HEK293T (cell line): ENCODE results near the gene PLAC8L1.

ENCODE experiments used
- CTCF ChIA-PET: fragments of 350-600 bp; formaldehyde crosslinking; extraction: SDS; loops from one replicate; lab custom pipeline; 2021; ENCODE audit warnings: antibody characterized with exemption, inconsistent platforms; lab: Yijun Ruan, JAX
- POLR2A ChIA-PET: fragments of 350-600 bp; formaldehyde crosslinking; extraction: SDS; loops from one replicate; lab custom pipeline; 2020; ENCODE audit warnings: antibody characterized with exemption, inconsistent platforms; lab: Yijun Ruan, JAX
- DNase-seq: peaks from one replicate; pipeline ENCODE4 v3.0.0; 2012; ENCODE audit warnings: mixed read lengths; ENCODE audit errors: extremely low spot score
- ARNT ChIP-seq: fragments of 450-650 bp; IDR thresholded peaks from 2 replicates; pipeline ENCODE4 v1.6.1; 2017; ENCODE audit warnings: mild to moderate bottlenecking
- BHLHE40 ChIP-seq: fragments of 450-650 bp; IDR thresholded peaks from 2 replicates; pipeline ENCODE4 v1.6.1; 2016; ENCODE audit warnings: mild to moderate bottlenecking, moderate library complexity, borderline replicate concordance
- CTBP1 ChIP-seq: fragments of 450-650 bp; IDR thresholded peaks from 2 replicates; pipeline ENCODE4 v1.6.1; 2016; ENCODE audit warnings: borderline replicate concordance
- ELF4 ChIP-seq: fragments of 450-650 bp; IDR thresholded peaks from 2 replicates; pipeline ENCODE4 v1.6.1; 2017; ENCODE audit warnings: antibody characterized with exemption
- FOXA1 ChIP-seq: fragments of 450-650 bp; IDR thresholded peaks from 2 replicates; pipeline ENCODE4 v1.6.1; 2016; ENCODE audit warnings: mild to moderate bottlenecking
- FOXK2 ChIP-seq: fragments of 450-650 bp; IDR thresholded peaks from 2 replicates; pipeline ENCODE4 v1.6.1; 2016; ENCODE audit warnings: mild to moderate bottlenecking
- FOXM1 ChIP-seq: fragments of 450-650 bp; IDR thresholded peaks from 2 replicates; pipeline ENCODE4 v1.6.1; 2017; ENCODE audit warnings: mild to moderate bottlenecking, borderline replicate concordance
- HDGF ChIP-seq: fragments of 450-650 bp; IDR thresholded peaks from 2 replicates; pipeline ENCODE4 v1.6.1; 2017; ENCODE audit warnings: antibody characterized with exemption, borderline replicate concordance
- L3MBTL2 ChIP-seq: fragments of 450-650 bp; conservative IDR thresholded peaks from 2 replicates; pipeline ENCODE4 v1.6.1; 2016; ENCODE audit warnings: mild to moderate bottlenecking
- LEF1 ChIP-seq: fragments of 450-650 bp; IDR thresholded peaks from 2 replicates; pipeline ENCODE4 v1.6.1; 2017; ENCODE audit warnings: mild to moderate bottlenecking, borderline replicate concordance
- NFRKB ChIP-seq: fragments of 450-650 bp; IDR thresholded peaks from 2 replicates; pipeline ENCODE4 v1.6.1; 2016; ENCODE audit warnings: mild to moderate bottlenecking, moderate library complexity
- SP1 ChIP-seq: fragments of 450-650 bp; IDR thresholded peaks from 2 replicates; pipeline ENCODE4 v1.6.1; 2017
- SUZ12 ChIP-seq: fragments of 450-650 bp; IDR thresholded peaks from 2 replicates; pipeline ENCODE4 v1.6.1; 2016; ENCODE audit warnings: mild to moderate bottlenecking
- TARDBP ChIP-seq: fragments of 450-650 bp; IDR thresholded peaks from 2 replicates; pipeline ENCODE4 v1.6.1; 2016
- ZNF384 ChIP-seq: fragments of 450-650 bp; IDR thresholded peaks from 2 replicates; pipeline ENCODE4 v1.6.1; 2016
- TF ChIP-seq, protein P1 (sequence below): fragments of 450-650 bp; IDR thresholded peaks from 2 replicates; pipeline ENCODE4 v1.6.1; 2016

The PLAC8L1 gene

DNA sequence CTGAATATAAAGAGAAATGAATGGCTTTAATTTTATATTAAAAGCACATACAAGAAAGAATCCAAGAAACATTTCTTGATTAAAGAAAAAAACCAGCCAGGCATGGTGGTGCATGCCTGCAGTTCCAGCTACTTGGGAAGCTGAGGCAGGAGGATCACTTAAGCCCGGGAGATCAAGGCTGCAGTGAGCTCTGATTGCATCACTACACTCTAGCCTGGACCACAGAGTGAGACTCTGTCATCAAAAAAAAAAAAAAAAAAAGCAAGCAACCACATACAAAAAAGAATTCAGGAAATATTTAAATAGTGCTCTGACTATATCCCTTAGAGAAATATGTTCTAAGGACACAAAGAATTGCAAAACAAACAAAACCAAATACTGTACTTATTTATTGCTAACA is 2.5 kb upstream of the PLAC8L1 start:
- ChIA-PET POLR2A (no interaction called here), CTCF (no interaction called here)
- no peak for DNase-seq
- TF ChIP-seq FOXA1 (no peak), SUZ12 (no peak), CTBP1 (no peak), FOXM1 (no peak), TARDBP (no peak), ARNT (no peak), L3MBTL2 (no peak)

DNA sequence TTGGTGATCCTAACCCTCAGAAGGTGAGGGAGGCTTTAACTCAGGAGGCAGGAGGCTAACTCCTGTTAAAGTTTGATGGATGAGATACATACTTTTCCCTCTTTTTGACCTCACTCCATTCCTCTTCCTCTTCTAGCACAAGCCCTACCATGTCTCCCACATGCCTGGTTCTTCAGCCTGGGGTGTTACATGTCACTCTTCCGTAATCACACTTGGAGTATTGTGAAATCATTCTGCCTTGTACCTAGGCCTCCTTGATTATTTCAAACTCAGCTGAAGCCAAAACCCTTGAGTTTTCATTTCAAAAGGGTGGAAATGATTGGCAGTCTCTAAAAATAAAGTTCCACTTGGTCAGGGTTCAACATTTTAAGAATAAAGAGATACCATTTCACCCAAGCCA is 1.8 kb downstream of the PLAC8L1 start:
- ChIA-PET POLR2A (no interaction called here), CTCF (no interaction called here)
- TF ChIP-seq SP1: no peak
- no peak for TF ChIP-seq ZNF384
- TF ChIP-seq LEF1: no peak
- no peak for TF ChIP-seq FOXA1
- TF ChIP-seq FOXK2: no peak
- no peak for TF ChIP-seq ARNT
- no peak for DNase-seq

GRCh38 chr5:146101646-146102045 is 3.7 kb downstream of the PLAC8L1 start:
- no peak for TF ChIP-seq ELF4
- no peak for TF ChIP-seq HDGF
- no peak for TF ChIP-seq FOXM1
- no peak for TF ChIP-seq SUZ12
- no peak for TF ChIP-seq FOXA1
- no peak for TF ChIP-seq L3MBTL2
- no peak for TF ChIP-seq BHLHE40
- ChIA-PET POLR2A (no interaction called here), CTCF (interaction anchor here (1.1 kb wide), 1 partner anchor 60 kb away, joined by 3 read pairs; no protein-coding TSS in a partner anchor)
- DNase-seq: no peak

DNA sequence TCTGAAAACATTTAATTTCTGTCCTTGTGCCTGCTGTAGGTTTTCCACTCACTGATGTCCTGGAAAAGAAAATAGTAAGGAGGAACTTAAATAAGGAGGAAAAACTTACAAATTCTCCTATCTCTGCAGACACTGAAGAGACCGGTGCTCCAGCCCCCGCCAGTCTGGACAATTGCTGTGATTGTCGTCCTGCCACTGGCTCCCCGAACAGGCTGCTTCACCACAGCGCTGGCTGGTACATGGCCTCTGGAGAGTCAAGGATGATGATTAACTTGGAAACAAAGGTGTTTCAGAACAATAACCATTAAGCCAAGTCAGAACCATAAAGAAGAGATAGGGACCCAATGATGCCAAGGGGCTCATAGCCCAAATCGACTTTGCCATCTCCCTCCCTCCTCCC is 7.3 kb downstream of the PLAC8L1 start:
- ChIA-PET CTCF (no interaction called here), POLR2A (no interaction called here)
- no peak for DNase-seq
- TF ChIP-seq ZNF384: no peak
- no peak for TF ChIP-seq BHLHE40
- TF ChIP-seq LEF1: no peak
- no peak for TF ChIP-seq HDGF

GRCh38 chr5:146091881-146092280 is 13.5 kb downstream of the PLAC8L1 start:
- CTCF ChIA-PET: no interaction called here
- DNase-seq: no peak
- TF ChIP-seq FOXA1 (no peak), L3MBTL2 (no peak), CTBP1 (no peak), SP1 (no peak), NFRKB (no peak), LEF1 (no peak), ELF4 (no peak), FOXM1 (no peak), FOXK2 (no peak), BHLHE40 (no peak), ARNT (no peak), TARDBP (no peak), ZNF384 (no peak), SUZ12 (no peak), HDGF (no peak)
- TF ChIP-seq, protein P1, sequence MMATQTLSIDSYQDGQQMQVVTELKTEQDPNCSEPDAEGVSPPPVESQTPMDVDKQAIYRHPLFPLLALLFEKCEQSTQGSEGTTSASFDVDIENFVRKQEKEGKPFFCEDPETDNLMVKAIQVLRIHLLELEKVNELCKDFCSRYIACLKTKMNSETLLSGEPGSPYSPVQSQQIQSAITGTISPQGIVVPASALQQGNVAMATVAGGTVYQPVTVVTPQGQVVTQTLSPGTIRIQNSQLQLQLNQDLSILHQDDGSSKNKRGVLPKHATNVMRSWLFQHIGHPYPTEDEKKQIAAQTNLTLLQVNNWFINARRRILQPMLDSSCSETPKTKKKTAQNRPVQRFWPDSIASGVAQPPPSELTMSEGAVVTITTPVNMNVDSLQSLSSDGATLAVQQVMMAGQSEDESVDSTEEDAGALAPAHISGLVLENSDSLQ: no peak
- POLR2A ChIA-PET: no interaction called here

DNA sequence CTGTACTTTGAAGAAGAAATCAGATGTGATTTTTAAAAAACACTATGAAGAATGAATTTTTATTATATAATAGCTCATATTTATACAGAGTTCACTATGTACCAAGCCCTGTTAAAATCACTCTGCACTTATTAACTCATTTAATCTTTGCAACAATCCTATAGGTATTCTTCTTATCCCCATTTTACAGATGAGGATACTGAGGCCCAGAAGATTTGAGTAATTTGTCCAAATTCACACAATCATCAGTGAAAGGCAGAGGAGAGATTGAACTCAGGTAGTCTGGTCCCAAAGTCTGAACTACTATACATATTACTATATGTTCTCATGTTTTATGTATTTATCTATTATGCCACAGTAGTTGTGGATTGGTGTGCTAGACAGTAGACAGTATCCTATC is 16.1 kb downstream of the PLAC8L1 start:
- DNase-seq: no peak
- POLR2A ChIA-PET: no interaction called here
- TF ChIP-seq LEF1: no peak
- CTCF ChIA-PET: no interaction called here

GRCh38 chr5:146088098-146088497 is 17.3 kb downstream of the PLAC8L1 start:
- POLR2A ChIA-PET: no interaction called here
- no peak for DNase-seq
- TF ChIP-seq SP1 (no peak), ELF4 (no peak)
- CTCF ChIA-PET: no interaction called here

DNA sequence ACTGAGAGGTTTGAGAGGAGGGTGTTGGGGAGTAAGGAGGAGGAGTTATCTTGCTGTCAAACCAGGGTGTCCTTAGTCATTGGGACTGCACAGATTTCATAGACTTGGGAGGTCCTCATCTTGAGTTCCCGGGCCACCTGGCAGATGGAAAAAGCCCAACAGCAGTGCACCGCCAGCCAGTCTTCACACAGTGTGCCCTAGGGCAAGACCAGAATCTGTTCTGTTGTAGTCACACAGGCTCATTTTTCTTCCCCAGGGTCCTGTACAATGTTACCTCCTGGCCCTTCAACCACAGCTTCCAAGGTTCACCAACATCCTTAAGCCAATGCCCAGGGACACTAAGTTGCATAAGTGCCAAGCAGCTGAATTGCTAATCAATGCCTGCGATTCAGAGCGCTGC is 21.0 kb downstream of the PLAC8L1 start:
- POLR2A ChIA-PET: no interaction called here
- CTCF ChIA-PET: no interaction called here
- no peak for TF ChIP-seq FOXA1
- TF ChIP-seq BHLHE40: no peak
- TF ChIP-seq HDGF: no peak
- no peak for TF ChIP-seq CTBP1
- TF ChIP-seq FOXK2: no peak
- TF ChIP-seq ARNT: no peak
- TF ChIP-seq SP1: no peak
- TF ChIP-seq FOXM1: no peak
- TF ChIP-seq, protein P1: no peak
- no peak for TF ChIP-seq L3MBTL2
- TF ChIP-seq LEF1: no peak
- TF ChIP-seq ZNF384: no peak
- TF ChIP-seq ELF4: no peak
- TF ChIP-seq NFRKB: no peak
- TF ChIP-seq SUZ12: no peak
- TF ChIP-seq TARDBP: no peak
- no peak for DNase-seq
